Heart left ventricle (tissue), 13 donors: ENCODE measurements around the gene HSPA9.

Experiments used
- CTCF ChIP-seq, 12 donors: fragments of 200-600 bp; sonication (generic) in 4 of 12; IDR thresholded peaks; one replicate each; pipeline versions ENCODE4 v1.5.0 to v1.8.0; 2018 to 2022; ENCODE audit warnings: antibody characterized with exemption in 12 of 12, mild to moderate bottlenecking in 5 of 12
- POLR2A ChIP-seq, 2 donors: fragments of 450-650 bp; IDR thresholded peaks; one replicate each; pipeline ENCODE4 v1.6.1; 2017; ENCODE audit warnings: antibody characterized with exemption in 2 of 2, mild to moderate bottlenecking in 2 of 2, moderate library complexity in 2 of 2
- donor health status: ischemic (EF 13 %, LVEDD 7.1; RV severe dilation, severe dysfunction).
- donor health status: DM: no; HTN: yes; CAD: no.
- donor health status: DM: no; HTN: no; CAD: no.
- donor health status: ischemic (EF 25% LVEDD 6.9; RV normal size, moderate dysfunction).
- donor health status: ischemic (EF 25% LVEDD 5.7; RV mildly dilated, moderate dysfunction).
- donor health status: ischemic (EF 35%, LVEDD 5.7; RV mildly dilated, moderate dysfunction).
- donor health status: nonischemic (EF 11% LVEDD 7.7; RV severe dilation, severe dysfunction).
- donor health status: DM: yes; HTN: yes; CAD: no.
- donor health status: PGD.
- donor health status: ischemic (EF 29% LVEDD 5.4; RV normal size, mild dysfunction).
- donor health status: nonischemic (EF 23%, LVEDD 6.1; RV moderate dilation, normal function).

GRCh38 chr5:138529812-138530211, 45.4 kb downstream of the HSPA9 start:
- no peak for TF ChIP-seq CTCF (IDR thresholded peaks at IDR 0.05)
- no peak for TF ChIP-seq POLR2A (IDR thresholded peaks at IDR 0.05)
